GM12873 (cell line): ENCODE measurements around the gene ZDHHC13.

ENCODE experiments used
- CTCF ChIP-seq: IDR thresholded peaks from 2 replicates; pipeline ENCODE4 v1.5.1; 2012; ENCODE audit warnings: low read depth, mild to moderate bottlenecking, moderate library complexity, low read length, control low read depth; ENCODE audit not compliant: insufficient read depth; ENCODE audit errors: missing control alignments

ZDHHC13 gene

GRCh38 chr11:19164230-19164855 lies 47.4 kb downstream of the ZDHHC13 start:
- TF ChIP-seq CTCF: no peak

- TF ChIP-seq CTCF: no peak
These were observed 47.9 kb downstream of the ZDHHC13 start for GRCh38 chr11:19164881-19165280.

GRCh38 chr11:19168090-19168489 lies 51.1 kb downstream of the ZDHHC13 start:
- no peak for TF ChIP-seq CTCF

- no peak for TF ChIP-seq CTCF
These were observed 56.2 kb downstream of the ZDHHC13 start for GRCh38 chr11:19173004-19173689.

GRCh38 chr11:19173964-19174638 lies 57.1 kb downstream of the ZDHHC13 start:
- no peak for TF ChIP-seq CTCF

- no peak for TF ChIP-seq CTCF
These were observed 59.7 kb downstream of the ZDHHC13 start for GRCh38 chr11:19176629-19177186.
